GM10266 (cell line): ENCODE measurements around the gene SLC6A9.

ENCODE experiments used
- DNase-seq: peaks from one replicate; pipeline ENCODE4 v3.0.0; 2012; ENCODE audit errors: extremely low spot score
- CTCF ChIP-seq: IDR thresholded peaks from 2 replicates; pipeline ENCODE4 v1.5.1; 2012; ENCODE audit warnings: mild to moderate bottlenecking, low read depth; ENCODE audit not compliant: control insufficient read depth, insufficient read depth; ENCODE audit errors: missing control alignments

Gene SLC6A9

GRCh38 chr1:44019466-44019948 lies 11.8 kb downstream of the SLC6A9 start:
- no peak for DNase-seq
- TF ChIP-seq CTCF, result no peak

- no peak for DNase-seq
- TF ChIP-seq CTCF, result no peak
Measured at GRCh38 chr1:44016890-44017400, 14.3 kb downstream of the SLC6A9 start.

- no peak for TF ChIP-seq CTCF
- no peak for DNase-seq
Measured at GRCh38 chr1:44016041-44016889, 15.0 kb downstream of the SLC6A9 start.

GRCh38 chr1:44015206-44015605 lies 16.1 kb downstream of the SLC6A9 start:
- no peak for TF ChIP-seq CTCF
- DNase-seq, result no peak

GRCh38 chr1:44014365-44015104 lies 16.7 kb downstream of the SLC6A9 start:
- DNase-seq, result no peak
- TF ChIP-seq CTCF, result no peak

- DNase-seq, result no peak
- no peak for TF ChIP-seq CTCF
Measured at GRCh38 chr1:44013949-44014348, 17.3 kb downstream of the SLC6A9 start.
